Fibroblast of mammary gland (primary cell): ENCODE measurements around the gene PGM1.

Experiments used
- DNase-seq: peaks from one replicate; pipeline ENCODE4 v3.0.0-alpha.2; 2010; ENCODE audit warnings: low read depth
- H3K4me3 ChIP-seq: 2 replicates; pipeline ENCODE4 v1.5.1; 2011; ENCODE audit warnings: low read depth, mild to moderate bottlenecking, low read length, moderate library complexity; ENCODE audit not compliant: control insufficient read depth
- CTCF ChIP-seq: conservative IDR thresholded peaks from 2 replicates; pipeline ENCODE4 v1.5.1; 2011; ENCODE audit warnings: low read depth, low read length, inconsistent platforms; ENCODE audit not compliant: control insufficient read depth, insufficient read depth

The PGM1 gene

GRCh38 chr1:63611231-63611630, 18.0 kb downstream of the PGM1 start:
- H3K4me3 ChIP-seq = no peak overlapping the region
- no peak for DNase-seq
- no peak for TF ChIP-seq CTCF

GRCh38 chr1:63612564-63612963, 19.4 kb downstream of the PGM1 start:
- no peak for TF ChIP-seq CTCF
- DNase-seq = no peak
- no peak overlapping the region for H3K4me3 ChIP-seq

- DNase-seq = no peak
- no peak overlapping the region for H3K4me3 ChIP-seq
- TF ChIP-seq CTCF = no peak
These were observed 19.8 kb downstream of the PGM1 start for GRCh38 chr1:63612971-63613370.

- peak; percentile 80 for DNase-seq
- peak; percentile 57 for TF ChIP-seq CTCF
- no peak overlapping the region for H3K4me3 ChIP-seq
These were observed 22.7 kb downstream of the PGM1 start for GRCh38 chr1:63615768-63616420.

GRCh38 chr1:63617450-63617849, 24.2 kb downstream of the PGM1 start:
- peak; percentile 9 for DNase-seq
- TF ChIP-seq CTCF = no peak
- no peak overlapping the region for H3K4me3 ChIP-seq

- DNase-seq = no peak
- TF ChIP-seq CTCF = no peak
- H3K4me3 ChIP-seq = no peak overlapping the region
These were observed 24.8 kb downstream of the PGM1 start for GRCh38 chr1:63618011-63618410.

- TF ChIP-seq CTCF = no peak
- DNase-seq = no peak
- H3K4me3 ChIP-seq = no peak overlapping the region
These were observed 26.3 kb downstream of the PGM1 start for GRCh38 chr1:63619558-63619957.
